ENCODE data around the gene NID1. TPM values are rescaled to one million over a fixed set of nuclear protein-coding genes. Genes with fewer than 3 reads are reported as not detected.
"Not testable (repeated sequence)": the region's sequence is repeated elsewhere in the genome, so short reads cannot be mapped to it uniquely, and the experiment has no call there.

Gene NID1
- total RNA-seq, 1 experiment from 2014 or later: 19.2 TPM

GRCh38 chr1:235929216-235929615, 135.7 kb downstream of the NID1 start:
- Mint-ChIP-seq H3K4me3 (no peak overlapping the region), H3K36me3 (no peaks in the 10 kb centered on the region), H3K9me3 (no peaks in the 10 kb centered on the region), H3K4me1 (peaks cover 11% of the 10 kb centered on the region), H3K27ac (no peak overlapping the region), H3K27me3 (ENCODE audit: low read depth) (no peaks in the 10 kb centered on the region; the same call in 1 of the 2 replicates)
- no peak for ATAC-seq
- CTCF ChIA-PET: interaction anchor here (0.6 kb wide), 1 partner anchor 640 kb away, joined by 3 read pairs; no protein-coding TSS in a partner anchor
- POLR2A ChIA-PET: no interaction called here
- no peak for DNase-seq (ENCODE audit: low spot score)
- TF ChIP-seq E2F1 (CRISPR knock-in tag; IDR thresholded peaks at IDR 0.05) (no peak), SOX15 (CRISPR knock-in tag; IDR thresholded peaks at IDR 0.05) (no peak), ZBTB21 (CRISPR knock-in tag; IDR thresholded peaks at IDR 0.05; ENCODE audit: borderline replicate concordance) (no peak), NFATC4 (CRISPR knock-in tag; IDR thresholded peaks at IDR 0.05) (no peak), FOXJ3 (CRISPR knock-in tag; IDR thresholded peaks at IDR 0.05; ENCODE audit: borderline replicate concordance) (no peak), JUN (CRISPR knock-in tag; IDR thresholded peaks at IDR 0.05) (no peak), ZNF425 (CRISPR knock-in tag; conservative IDR thresholded peaks at IDR 0.05) (no peak), STAT6 (CRISPR knock-in tag; conservative IDR thresholded peaks at IDR 0.05; ENCODE audit: low read depth) (no peak), ARID4B (CRISPR knock-in tag; IDR thresholded peaks at IDR 0.05; ENCODE audit: borderline replicate concordance) (no peak), TCF7 (CRISPR knock-in tag; IDR thresholded peaks at IDR 0.05; ENCODE audit: low read depth) (no peak), GRHL2 (CRISPR knock-in tag; IDR thresholded peaks at IDR 0.05; ENCODE audit: insufficient replicate concordance, severe bottlenecking) (no peak)

- ATAC-seq (no peak), DNase-seq (ENCODE audit: low spot score) (no peak)
- H3K27ac Mint-ChIP-seq: no peak overlapping the region
- CTCF ChIA-PET: no interaction called here
- H3K9me3 Mint-ChIP-seq: no peaks in the 10 kb centered on the region
- POLR2A ChIA-PET: no interaction called here
- TF ChIP-seq ZBTB43 (CRISPR knock-in tag; IDR thresholded peaks at IDR 0.05): no peak
- no peak for TF ChIP-seq ZNF138 (CRISPR knock-in tag; conservative IDR thresholded peaks at IDR 0.05)
- no peak for TF ChIP-seq CREM (CRISPR knock-in tag; IDR thresholded peaks at IDR 0.05)
- TF ChIP-seq ZNF532 (CRISPR knock-in tag; IDR thresholded peaks at IDR 0.05; ENCODE audit: borderline replicate concordance): no peak
- TF ChIP-seq EMX1 (CRISPR knock-in tag; IDR thresholded peaks at IDR 0.05): no peak
- H3K4me1 Mint-ChIP-seq: peaks cover 16% of the 10 kb centered on the region
- no peaks in the 10 kb centered on the region for H3K36me3 Mint-ChIP-seq
- H3K27me3 Mint-ChIP-seq (ENCODE audit: low read depth): no peaks in the 10 kb centered on the region; the same call in 1 of the 2 replicates
- no peak overlapping the region for H3K4me3 Mint-ChIP-seq
These were observed 136.7 kb downstream of the NID1 start for GRCh38 chr1:235928197-235928596.

- H3K36me3 Mint-ChIP-seq; H3K27me3 Mint-ChIP-seq (ENCODE audit: low read depth); H3K4me3 Mint-ChIP-seq; ATAC-seq; H3K9me3 Mint-ChIP-seq; DNase-seq (ENCODE audit: low spot score); CTCF ChIA-PET; POLR2A ChIA-PET; H3K27ac Mint-ChIP-seq: not testable (repeated sequence)
- peaks cover 16% of the 10 kb centered on the region for H3K4me1 Mint-ChIP-seq
These were observed 137.3 kb downstream of the NID1 start for GRCh38 chr1:235927551-235927950.
